ENCODE measurements around the gene BCL2L12. TPM values are rescaled to one million over a fixed set of nuclear protein-coding genes. Genes with fewer than 3 reads are reported as not detected.
A peak's percentile ranks its signal among the peaks of the same experiment; 100 is the strongest.

Gene BCL2L12
- total and polyA plus RNA-seq, 2 of the 13 experiments (the other 11 are each of a cell fraction or from before 2014, with no cell fraction given): 26.8 to 40.8 TPM

DNA sequence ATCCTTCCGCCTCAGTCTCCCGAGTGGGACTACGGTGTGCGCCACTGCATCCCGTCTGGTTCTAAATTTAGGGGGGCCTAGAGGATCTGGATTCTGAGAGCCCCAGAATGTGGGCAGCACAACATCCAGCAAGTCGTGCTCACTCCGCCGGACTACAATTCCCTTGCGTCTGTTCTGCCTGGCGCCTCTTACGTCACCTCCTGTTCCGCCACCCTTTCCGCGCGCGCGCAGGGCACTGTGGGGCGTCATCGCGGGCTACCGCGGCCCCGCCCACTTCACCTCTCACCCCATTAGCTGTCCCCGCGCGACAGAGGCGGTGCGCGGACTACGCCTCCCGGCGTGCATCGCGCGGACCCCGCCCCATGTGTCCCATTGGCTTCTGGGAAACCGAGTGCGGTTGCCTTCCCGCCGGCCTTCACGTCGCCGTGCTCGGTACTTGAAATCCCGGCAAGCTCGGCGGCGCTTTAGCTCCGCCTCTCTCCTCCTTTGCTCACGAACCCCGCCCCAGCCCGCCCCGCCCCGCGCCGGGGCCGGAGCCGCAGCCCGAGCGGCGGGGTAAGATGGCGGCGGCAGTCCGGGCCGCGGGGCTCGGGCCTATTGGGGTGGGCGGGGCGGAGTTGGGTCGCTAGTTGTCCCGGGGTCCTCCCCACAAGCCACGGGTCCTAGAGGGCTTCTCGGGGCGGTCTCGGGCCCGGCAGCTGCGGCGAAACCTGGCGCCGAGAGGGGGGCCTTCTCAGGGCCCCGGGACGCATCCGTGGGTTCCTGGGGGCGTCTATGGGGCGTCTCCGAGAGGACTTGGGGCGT, 23.8 kb upstream of the BCL2L12 start, which contains the start of gene SCAF1 (continued):
- TF ChIP-seq, protein P1, sequence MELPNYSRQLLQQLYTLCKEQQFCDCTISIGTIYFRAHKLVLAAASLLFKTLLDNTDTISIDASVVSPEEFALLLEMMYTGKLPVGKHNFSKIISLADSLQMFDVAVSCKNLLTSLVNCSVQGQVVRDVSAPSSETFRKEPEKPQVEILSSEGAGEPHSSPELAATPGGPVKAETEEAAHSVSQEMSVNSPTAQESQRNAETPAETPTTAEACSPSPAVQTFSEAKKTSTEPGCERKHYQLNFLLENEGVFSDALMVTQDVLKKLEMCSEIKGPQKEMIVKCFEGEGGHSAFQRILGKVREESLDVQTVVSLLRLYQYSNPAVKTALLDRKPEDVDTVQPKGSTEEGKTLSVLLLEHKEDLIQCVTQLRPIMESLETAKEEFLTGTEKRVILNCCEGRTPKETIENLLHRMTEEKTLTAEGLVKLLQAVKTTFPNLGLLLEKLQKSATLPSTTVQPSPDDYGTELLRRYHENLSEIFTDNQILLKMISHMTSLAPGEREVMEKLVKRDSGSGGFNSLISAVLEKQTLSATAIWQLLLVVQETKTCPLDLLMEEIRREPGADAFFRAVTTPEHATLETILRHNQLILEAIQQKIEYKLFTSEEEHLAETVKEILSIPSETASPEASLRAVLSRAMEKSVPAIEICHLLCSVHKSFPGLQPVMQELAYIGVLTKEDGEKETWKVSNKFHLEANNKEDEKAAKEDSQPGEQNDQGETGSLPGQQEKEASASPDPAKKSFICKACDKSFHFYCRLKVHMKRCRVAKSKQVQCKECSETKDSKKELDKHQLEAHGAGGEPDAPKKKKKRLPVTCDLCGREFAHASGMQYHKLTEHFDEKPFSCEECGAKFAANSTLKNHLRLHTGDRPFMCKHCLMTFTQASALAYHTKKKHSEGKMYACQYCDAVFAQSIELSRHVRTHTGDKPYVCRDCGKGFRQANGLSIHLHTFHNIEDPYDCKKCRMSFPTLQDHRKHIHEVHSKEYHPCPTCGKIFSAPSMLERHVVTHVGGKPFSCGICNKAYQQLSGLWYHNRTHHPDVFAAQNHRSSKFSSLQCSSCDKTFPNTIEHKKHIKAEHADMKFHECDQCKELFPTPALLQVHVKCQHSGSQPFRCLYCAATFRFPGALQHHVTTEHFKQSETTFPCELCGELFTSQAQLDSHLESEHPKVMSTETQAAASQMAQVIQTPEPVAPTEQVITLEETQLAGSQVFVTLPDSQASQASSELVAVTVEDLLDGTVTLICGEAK (IDR thresholded peaks at IDR 0.05): no peak
- TF ChIP-seq, protein P1 (CRISPR knock-in tag; IDR thresholded peaks at IDR 0.05): peak; percentile 79; the same call in 1 of the 2 replicates
- TF ChIP-seq, protein P2, sequence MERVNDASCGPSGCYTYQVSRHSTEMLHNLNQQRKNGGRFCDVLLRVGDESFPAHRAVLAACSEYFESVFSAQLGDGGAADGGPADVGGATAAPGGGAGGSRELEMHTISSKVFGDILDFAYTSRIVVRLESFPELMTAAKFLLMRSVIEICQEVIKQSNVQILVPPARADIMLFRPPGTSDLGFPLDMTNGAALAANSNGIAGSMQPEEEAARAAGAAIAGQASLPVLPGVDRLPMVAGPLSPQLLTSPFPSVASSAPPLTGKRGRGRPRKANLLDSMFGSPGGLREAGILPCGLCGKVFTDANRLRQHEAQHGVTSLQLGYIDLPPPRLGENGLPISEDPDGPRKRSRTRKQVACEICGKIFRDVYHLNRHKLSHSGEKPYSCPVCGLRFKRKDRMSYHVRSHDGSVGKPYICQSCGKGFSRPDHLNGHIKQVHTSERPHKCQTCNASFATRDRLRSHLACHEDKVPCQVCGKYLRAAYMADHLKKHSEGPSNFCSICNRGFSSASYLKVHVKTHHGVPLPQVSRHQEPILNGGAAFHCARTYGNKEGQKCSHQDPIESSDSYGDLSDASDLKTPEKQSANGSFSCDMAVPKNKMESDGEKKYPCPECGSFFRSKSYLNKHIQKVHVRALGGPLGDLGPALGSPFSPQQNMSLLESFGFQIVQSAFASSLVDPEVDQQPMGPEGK (CRISPR knock-in tag; IDR thresholded peaks at IDR 0.05): peak; percentile 41; the same call in 1 of the 2 replicates
- TF ChIP-seq, protein P3, sequence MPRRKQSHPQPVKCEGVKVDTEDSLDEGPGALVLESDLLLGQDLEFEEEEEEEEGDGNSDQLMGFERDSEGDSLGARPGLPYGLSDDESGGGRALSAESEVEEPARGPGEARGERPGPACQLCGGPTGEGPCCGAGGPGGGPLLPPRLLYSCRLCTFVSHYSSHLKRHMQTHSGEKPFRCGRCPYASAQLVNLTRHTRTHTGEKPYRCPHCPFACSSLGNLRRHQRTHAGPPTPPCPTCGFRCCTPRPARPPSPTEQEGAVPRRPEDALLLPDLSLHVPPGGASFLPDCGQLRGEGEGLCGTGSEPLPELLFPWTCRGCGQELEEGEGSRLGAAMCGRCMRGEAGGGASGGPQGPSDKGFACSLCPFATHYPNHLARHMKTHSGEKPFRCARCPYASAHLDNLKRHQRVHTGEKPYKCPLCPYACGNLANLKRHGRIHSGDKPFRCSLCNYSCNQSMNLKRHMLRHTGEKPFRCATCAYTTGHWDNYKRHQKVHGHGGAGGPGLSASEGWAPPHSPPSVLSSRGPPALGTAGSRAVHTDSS (CRISPR knock-in tag; conservative IDR thresholded peaks at IDR 0.05): no peak
- TF ChIP-seq, protein P4, sequence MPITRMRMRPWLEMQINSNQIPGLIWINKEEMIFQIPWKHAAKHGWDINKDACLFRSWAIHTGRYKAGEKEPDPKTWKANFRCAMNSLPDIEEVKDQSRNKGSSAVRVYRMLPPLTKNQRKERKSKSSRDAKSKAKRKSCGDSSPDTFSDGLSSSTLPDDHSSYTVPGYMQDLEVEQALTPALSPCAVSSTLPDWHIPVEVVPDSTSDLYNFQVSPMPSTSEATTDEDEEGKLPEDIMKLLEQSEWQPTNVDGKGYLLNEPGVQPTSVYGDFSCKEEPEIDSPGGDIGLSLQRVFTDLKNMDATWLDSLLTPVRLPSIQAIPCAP (CRISPR knock-in tag; IDR thresholded peaks at IDR 0.05; ENCODE audit: low read depth): no peak
- TF ChIP-seq, protein P5, sequence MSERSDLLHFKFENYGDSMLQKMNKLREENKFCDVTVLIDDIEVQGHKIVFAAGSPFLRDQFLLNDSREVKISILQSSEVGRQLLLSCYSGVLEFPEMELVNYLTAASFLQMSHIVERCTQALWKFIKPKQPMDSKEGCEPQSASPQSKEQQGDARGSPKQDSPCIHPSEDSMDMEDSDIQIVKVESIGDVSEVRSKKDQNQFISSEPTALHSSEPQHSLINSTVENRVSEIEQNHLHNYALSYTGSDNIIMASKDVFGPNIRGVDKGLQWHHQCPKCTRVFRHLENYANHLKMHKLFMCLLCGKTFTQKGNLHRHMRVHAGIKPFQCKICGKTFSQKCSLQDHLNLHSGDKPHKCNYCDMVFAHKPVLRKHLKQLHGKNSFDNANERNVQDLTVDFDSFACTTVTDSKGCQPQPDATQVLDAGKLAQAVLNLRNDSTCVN (CRISPR knock-in tag; IDR thresholded peaks at IDR 0.05; ENCODE audit: borderline replicate concordance): no peak; the same call in 1 of the 2 replicates
- TF ChIP-seq ZKSCAN1 (IDR thresholded peaks at IDR 0.05; ENCODE audit: low read length) (0 out of 2 replicates have a peak, but pooled peaks have one; percentile 30), ZNF44 (CRISPR knock-in tag; IDR thresholded peaks at IDR 0.05) (0 out of 2 replicates have a peak, but pooled peaks have one; percentile 78), RARG (CRISPR knock-in tag; IDR thresholded peaks at IDR 0.05; ENCODE audit: low read depth) (no peak), RNF2 (conservative IDR thresholded peaks at IDR 0.05; ENCODE audit: low read depth) (no peak)
- TF ChIP-seq, protein P6, sequence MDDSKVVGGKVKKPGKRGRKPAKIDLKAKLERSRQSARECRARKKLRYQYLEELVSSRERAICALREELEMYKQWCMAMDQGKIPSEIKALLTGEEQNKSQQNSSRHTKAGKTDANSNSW (CRISPR knock-in tag; IDR thresholded peaks at IDR 0.05; ENCODE audit: borderline replicate concordance): no peak

Measured in HepG2 (cell line).